Measurements from ENCODE around the gene FCRL4.
A peak's percentile ranks its signal among the peaks of the same experiment; 100 is the strongest.

FCRL4 gene

DNA sequence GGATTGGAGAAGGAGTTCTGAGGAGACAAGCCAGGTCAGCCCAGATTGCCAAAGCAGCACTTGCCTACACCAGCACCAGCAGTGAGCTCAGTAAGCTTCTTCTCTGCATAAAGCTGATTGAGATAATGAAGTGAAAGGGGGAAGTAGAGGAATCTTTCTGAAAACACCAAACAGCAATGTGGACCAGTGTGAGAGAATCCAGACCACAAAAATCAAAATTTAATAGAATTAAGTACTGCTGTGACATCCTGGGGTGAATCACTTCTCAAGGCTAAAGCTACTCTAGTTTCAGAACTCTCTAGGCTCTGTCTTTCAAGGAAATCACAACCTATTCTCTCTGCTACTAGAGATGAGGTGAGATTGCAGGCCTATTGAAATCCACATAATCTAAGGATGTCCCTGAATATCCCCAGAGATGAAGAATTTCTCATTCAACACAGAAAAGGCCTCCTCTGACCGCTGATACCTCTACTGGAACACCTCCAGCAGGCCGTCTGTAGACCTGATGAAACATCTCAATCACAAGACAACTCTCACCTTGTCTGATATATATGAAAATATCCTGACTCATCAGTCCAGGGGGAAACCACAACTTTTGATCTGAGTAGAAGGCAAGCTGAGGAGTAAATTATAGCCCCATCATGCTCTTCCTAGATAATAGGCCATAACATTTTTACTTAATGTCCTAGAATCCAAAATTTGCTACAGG is at the start of gene FCRL4:
TSS of gene FCRL4 (minus strand) at position 127 of the 709 bp plus-strand sequence. CDS start 141 bp downstream, outside the sequence.
- DNase-seq, result peak; percentile 48

DNA sequence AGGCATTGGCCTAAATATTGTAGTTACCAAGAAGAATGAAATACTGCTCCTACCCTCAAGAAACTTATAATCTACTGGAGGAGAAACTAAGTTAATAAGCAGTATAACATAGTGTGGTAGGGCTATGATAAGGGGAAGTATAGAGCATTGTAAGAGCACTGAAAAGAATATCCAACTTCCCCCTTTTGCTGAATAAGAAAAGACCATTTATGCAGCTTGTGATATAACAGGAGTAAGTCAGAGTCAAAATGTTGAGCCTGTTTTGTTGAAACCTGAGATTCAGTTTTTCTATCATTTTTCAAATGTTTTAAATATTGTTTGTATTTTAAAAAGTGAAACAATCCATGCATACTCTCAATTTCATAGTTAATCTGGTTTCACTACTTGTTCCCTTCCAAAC is 48.3 kb upstream of the FCRL4 start:
- no peak for DNase-seq

DNA sequence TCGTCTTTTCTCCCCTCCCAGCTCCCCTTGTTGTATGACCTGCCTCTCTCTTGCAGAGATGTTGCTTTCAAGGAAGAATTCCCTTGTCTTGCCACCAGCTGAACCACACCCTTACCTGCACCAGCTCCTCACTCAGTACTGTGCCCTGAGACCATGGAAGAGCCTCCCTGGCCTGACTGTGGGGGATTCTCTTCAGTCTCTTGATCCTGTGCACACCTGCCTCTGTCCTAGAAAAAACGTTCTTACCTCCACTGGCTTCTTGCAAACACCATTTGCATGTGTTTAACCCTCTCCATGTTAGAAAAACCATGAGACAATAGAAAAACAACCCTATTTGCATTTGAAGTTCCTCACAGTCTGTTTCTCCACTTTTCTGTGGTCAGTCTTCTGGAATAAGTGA is 43.3 kb upstream of the FCRL4 start:
- DNase-seq, result no peak

DNA sequence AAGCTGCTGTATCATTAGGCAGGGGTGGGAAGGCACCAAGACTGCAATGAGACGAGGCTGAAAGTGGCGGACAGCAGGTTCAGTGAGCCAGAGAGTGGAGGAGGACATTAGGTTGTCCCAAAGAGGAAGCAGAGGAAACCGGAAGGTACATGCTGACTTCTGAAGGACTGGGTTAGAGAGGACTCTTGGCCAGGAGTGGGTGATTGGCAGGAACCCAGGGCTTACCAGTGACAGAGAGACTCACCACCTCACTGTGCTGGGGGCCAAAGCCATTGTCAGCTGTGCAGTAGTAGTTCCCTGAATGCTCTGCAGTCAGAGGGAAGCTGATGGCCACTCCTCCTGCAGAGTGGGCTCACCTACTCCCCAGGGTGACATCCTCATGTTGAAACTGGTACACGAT is 41.9 kb upstream of the FCRL4 start:
- DNase-seq, result no peak

DNA sequence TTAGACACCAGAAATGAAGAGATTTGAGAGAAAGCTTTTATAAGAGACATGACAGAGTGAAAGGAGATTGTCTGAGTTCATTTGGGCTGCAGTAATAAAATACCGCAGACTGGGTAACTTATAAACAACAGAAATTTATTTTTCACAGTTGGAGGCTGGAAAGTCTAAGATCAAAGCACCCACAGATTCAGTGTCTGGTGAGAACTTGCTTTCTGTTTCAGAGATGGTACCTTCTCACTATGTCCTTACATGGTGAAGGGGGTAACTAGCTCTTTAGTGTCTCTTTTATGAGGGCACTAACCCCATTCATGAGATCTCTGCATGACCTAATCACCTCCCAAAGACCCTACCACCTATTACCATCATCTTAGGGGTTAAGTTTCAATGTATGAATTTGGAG is 30.9 kb upstream of the FCRL4 start:
- DNase-seq, result no peak

DNA sequence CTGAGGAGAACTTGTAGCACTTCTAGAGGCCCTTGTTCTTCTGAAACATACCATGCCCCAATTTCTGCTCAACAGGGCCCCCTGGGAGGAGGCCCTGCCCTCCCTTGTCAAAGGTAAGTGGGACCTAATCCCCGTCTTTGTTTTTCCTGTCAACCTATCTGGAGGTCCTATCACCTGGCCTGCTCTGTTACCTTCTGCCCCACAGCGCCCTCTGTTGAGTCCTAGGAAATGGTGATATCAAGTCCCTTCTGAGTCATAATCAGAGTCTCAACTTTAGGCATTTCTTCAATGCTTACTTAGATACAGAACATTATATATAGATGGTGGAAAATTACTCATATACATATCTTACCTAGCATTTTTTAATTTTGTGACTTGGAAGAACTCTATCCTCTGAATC is 28.2 kb upstream of the FCRL4 start:
- DNase-seq, result peak; percentile 56

DNA sequence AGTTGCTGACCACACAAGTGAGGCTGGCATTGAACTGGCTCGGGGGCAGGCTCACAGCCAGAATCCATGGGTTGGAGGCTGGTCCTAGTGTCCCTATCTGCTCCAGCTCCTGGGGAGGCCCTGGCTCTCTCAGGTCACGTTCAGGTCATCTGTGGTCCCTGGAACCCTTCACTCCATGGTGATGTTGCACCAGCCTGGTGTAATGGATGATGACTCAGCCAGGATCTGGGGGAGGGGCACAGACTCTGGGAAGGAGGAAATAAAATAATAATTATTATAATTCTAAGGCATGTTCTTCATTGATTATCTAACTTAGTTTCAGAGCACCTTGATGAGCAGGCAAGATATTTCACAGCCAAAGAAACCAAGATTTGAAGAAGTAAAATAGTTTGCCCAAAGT is 26.6 kb upstream of the FCRL4 start:
- DNase-seq, result no peak

DNA sequence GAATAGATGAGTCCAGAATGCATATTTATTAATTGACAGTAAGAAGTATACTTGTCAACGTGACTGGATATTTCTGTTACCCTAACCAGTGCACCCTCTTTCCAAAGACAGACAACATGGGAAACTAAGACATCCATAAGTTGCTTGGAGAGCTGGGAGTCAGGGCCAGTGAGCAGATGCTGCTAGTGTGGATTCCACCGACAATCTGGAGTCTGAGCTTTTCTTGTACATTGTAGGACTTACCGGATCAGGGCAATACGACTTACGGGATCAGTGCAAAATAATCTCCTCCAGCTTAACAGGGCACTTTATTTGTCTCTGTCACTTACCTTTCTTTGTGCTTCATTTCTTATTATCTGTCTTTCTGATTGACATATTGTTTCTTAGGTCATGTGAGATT is 24.6 kb upstream of the FCRL4 start:
- DNase-seq, result no peak

DNA sequence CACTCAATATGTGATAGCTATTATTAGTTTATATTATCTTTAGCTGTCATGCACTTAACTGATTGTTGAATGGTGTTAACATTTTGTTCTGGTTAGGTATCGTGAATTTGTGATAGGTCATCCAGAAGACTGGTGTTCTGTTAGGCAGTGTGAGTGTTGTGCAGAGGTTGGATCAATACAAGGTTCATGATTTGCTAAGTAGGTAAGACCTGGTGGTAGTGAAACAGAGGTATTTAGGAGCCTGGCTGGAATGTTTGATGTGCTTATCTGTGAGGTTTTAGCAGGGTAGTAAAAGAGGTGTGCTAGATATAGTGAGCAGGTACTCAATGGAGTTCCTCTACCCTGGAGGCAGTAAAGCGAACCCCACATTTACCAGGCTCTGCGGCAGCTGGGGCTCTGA is 20.3 kb upstream of the FCRL4 start:
- DNase-seq, result no peak

DNA sequence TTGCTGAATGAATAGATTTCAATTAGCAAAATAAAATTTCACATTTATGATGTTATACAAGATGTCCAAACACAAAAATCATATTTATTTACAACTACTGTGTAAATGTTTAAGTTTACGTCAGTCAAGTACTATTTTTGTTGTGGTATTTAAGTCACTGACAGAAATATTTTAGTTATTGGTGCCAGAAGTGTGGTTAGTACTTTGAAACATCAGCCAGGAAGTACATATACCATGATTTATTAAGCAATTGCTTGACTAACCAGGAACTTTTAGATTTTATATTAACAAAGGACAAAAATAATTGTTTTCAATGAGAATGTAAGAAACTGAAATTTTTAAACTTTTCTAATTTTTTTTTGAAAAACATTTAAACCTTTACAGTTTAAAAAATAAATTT is 2.4 kb upstream of the FCRL4 start:
- no peak for DNase-seq

DNA sequence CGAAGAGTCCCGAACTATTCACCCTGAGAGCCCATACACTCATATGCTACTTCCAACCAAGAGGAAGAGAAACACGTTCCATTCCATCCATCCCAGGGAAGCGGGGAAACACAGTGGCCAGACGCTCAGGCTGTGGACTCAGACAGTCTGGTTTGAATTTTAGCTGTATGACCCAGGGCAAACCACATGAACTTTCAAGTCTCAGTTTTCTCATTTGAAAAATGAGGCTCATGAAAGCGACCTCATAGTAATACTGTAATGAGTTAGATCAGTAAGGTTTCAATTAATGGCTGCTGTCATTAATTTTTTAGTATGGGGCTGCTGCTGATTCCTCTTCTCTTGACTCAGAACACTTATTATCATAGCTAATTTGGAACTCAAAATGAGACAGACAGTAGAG is 1.5 kb downstream of the FCRL4 start:
- no peak for DNase-seq

DNA sequence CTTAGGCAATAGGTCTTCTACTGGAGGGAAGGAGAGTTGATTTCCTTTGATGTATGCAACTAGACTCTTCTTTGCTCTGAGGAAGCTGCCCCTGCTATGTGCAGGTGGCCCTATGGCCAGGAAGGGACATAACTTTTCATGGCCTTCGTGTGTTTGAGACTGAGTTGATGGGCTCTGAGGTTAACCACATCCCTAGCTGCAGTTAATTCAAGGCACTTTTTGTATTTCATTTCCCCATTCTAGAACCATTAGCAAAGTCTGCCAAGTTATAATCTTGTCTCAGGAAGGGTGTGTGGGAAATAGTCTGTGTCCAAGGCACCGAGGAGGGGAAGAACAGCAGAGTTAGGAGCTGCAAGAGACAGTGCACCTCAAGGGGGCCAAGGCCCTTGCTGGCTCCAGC is 2.5 kb downstream of the FCRL4 start:
- no peak for DNase-seq

DNA sequence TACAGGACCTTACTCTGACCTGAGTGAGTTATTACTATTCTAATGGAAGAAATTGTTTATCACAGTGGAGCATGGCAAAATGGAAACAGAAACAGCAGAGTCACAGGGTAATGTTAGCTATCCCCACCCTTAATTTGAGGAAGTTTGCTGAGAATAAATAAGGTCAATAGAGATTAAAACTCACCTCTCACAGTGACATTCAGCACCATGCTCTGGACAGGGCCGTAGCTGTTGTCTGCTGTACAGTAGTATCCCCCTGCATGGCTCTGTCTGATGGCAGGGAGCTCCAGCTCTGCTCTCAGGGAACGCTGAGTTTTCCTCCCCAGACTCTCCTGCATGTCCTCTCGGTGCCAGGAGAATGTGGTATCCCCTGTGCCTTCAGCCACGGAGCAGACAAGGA is 11.9 kb downstream of the FCRL4 start:
- DNase-seq, result no peak

DNA sequence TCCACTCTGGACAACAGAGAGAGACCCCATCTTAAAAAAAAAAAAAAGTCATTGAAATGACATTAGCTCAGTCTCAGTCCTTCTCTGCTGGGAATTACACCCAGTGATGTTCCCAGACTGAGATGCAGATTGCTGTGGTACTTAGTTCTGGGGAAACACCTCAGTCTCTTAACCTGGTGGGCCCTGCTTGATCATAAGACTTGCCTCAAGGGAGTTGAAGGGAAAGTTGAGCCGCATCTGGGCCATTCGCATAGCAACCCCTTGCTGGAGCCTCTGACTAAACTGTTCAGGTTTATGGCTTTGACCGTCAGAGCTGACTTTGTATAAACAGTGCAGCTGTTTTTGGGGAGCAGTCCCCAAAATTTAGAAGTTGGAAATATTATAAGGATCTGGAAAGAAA is 13.4 kb downstream of the FCRL4 start:
- DNase-seq, result no peak

DNA sequence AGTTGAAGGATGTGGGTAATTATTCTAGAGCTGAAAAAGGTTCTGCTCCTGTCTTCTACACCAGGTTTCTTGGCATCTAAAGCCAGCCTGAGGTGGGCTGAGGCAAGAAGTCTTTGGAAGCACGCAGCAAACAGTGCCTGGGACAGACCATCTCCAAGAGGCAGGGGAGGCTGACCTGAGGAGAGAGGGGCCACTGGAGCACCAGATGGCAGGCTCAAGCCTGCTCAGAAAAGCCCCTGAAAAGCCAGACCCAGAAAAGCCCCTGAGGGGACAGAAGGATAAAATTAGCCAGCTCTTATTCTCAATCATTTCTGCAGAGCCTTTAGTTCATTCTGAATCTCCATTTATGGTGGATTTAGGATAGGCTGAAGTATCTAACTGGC is 17.1 kb downstream of the FCRL4 start:
- DNase-seq, result no peak

DNA sequence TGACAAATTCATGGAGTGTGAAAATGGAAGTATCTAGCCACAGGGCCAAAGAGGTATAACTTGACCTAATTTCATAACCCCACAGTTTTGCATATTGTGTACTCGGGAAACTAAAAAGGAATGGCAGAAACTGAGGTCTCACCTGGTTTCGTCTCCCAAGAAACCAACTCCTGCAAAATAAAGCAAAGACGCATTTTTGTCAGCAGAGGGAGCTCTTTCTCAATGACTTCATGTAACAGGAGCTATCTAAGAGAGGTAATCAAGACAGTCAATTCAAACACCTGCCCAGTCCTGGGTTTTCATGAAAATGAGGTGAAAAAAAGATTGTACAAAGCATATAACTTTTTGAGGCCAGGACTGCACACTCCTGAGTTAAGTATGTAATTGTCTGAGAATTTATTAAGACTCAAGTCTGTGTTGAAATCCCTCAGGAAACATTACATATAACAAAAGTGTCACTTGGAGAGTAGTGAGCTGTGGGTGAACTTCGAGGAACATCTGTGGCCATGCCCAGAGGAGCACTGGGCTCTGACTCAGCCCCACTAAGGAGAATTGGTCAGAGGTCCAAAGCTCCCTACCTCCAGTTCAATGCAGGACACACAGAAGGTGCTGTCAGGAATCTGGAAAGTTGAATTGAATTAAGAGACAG is 17.6 kb downstream of the FCRL4 start:
- DNase-seq, result peak; percentile 59

DNA sequence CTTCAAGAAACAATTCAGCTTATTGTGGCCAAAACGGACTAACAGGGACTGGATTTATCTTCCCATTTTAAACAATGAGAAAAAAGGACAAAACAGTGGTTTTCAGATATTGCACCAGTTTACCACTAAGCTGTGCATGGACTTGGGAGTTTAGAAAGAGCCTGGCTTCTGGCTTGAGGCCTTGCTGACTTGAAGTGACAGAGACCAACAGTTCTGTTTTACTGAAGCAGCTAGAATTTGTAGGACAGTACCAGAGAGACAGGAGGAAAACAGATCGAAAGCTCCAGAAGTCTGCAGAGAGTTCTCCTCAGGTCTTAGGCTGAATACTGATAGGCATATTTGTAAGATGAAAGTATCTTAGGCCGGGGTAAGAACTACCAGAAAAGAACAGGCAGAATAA is 20.5 kb downstream of the FCRL4 start:
- DNase-seq, result no peak

DNA sequence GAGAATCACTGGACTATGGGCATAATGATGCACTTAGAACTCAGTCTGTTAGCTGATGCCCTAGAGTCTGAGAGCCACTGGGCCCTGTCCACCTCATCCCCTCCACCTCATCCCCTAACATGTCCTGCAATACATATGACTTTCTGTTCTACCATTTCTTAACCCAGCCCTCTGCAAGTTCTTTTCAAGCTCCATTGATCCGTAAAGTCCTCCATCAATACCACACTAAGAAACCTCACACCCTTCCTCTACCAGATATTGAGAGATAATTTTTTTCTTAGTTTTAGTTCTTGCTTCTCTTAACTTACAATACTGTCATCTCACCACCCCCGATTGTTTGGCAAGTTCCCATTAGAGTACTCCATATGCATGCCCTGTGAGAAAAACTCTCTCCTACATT is 22.1 kb downstream of the FCRL4 start:
- DNase-seq, result no peak

DNA sequence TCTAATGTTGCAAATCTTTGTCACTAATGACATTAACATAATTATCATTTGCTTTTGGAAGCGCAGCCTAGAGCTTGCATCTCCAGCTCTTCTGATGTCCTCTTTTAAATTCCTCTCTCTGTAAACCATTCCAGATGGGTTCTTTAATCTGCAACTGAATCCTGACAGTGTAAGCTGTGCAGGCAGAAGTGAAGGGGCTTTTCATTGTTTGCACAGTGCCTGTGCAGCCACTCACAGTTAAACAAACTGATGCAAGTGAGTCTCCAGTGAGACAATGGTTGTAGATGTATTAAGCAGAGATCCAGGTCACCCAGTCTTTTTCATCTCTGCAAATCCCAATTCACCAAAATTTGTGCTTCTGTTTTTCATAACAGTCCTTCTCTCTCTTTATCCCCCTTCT is 23.0 kb downstream of the FCRL4 start:
- no peak for DNase-seq

DNA sequence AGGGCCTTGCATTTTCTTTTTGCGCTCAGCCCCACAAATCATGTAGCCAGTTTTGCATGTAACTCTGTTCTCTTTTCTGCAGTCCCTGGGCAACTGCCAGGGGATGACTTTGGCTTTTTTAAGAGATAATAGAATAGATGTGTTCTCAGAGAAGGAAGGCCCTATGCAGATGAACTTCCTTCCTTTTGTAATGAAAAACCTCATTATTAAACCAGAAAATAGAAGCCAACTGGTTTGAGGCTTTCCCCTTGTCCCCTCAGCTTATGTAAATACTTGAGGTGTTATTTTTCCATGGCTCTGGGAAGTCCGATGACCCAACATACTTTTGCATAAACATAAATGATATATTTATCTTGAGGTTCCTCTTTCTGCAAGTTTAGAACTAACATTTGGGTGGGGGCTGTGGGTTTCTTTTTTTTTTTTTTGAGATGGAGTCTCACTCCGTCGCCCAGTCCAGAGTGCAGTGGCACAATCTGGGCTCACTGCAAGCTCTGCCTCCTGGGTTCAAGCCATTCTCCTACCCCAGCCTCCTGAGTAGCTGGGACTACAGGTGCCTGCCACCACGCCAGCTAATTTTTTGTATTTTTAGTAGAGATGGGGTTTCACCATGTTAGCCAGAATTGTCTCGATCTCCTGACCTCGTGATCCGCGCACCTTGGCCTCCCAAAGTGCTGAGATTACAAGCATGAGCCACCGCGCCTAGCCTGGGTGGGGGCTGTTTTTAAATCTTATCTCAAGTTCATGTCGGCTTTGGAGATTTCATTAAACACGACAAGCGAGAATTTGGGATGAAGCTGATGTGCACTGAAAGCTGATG is 31.2 kb downstream of the FCRL4 start:
- DNase-seq, result no peak

DNA sequence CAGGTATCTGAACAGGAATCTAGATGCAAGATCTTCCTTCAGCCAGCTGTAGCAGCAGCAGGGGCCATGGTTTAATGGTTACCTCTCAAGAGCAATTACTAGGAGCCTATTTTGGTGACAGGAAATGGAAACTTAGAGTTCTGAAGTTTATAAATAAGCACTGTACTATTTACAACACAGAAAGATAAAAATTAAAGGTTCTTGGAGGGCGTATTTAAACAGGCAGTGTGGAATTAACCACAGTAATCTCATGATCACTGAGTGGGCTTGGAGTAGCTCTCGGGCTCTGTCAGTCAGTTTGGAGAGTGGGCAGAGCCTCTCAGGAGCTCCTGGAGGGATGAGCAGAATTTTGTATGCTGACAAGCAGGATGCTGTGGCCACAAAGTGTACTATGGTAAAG is 35.4 kb downstream of the FCRL4 start:
- DNase-seq, result no peak

DNA sequence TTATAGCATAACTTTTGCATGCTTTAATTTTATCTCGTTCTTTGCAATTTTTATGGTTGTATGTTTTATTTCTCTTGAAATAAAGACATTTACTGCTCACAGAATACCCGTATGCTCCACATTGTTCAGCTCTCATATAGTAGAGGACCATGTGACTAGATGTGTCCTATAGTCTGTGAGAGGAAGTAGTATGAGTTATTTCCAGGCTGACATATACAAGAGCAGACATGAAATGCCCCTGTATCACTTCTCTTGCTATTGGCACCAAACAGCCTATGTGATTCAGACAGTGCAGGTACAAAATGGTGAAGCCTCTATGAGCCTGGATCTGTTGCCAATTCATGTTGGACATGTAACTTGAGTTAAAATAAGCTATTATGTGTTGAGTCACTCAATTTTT is 39.8 kb downstream of the FCRL4 start:
- no peak for DNase-seq

DNA sequence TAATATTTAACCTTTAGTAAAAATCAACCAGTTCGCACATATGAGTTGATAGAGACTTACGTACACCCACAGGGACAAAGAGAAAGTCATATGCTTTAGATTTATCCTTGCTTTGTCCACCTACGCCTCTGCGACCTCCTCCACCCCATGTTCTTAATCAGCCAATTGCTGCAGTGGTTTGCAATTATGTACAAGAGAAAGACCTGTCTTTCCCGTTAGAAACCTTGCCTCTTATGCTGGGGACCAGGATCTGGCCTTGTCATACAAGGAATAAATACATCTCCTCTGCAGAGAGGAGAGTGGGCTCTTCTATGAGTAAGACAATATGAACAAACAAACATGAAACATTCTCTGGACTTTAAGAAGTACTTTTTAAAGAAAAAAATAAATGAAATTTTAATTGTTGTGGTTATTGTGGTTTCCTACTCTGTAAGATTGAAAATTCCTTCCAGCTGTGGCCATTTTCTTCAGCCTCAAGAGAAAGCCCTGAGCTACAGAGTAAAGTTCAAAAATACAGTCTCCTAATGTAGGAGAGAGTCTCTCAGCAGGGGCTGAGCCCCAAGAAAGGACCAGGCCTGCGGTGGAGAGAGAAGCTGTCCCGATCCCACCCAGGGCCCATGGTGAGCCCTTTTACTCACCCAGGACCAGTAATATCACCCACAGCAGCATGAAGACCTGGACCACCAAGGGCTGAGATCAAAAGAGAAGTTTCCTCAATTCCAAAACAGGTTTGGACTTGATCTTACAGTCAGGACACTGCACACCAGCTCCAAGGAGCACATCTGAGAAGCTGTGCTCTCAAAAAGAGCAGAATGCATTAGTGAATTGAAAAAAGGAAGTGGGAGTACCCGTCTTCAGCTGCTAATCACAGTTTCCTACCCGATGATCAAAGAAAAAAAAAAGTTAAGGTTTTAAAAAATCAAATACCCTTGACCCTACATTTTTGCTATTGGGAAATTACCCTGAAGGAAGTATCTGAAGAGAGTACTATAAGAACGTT is 45.9 kb downstream of the FCRL4 start, which contains the start of gene FCRL5:
TSS of gene FCRL5 (minus strand) at position 822 of the 1,000 bp plus-strand sequence. CDS start at position 669, 153 bp downstream.
- DNase-seq, result no peak

All from activated CD4-positive, alpha-beta T cell treated with anti-CD3 and anti-CD28 coated beads, Interleukin-10, Interleukin-2, amounts not matched to agents 100 ng/mL and 50 ng/mL, durations not matched to agents 16 hours and 8 hours (primary cell).